Spleen (tissue), 11 donors: ENCODE data around the gene BBOX1. TPM values are rescaled to one million over a fixed set of nuclear protein-coding genes. Genes with fewer than 3 reads are reported as not detected.

Source experiments
- DNase-seq: peaks from one replicate; pipeline ENCODE4 v3.0.0-alpha.2; 2020
- H3K27ac ChIP-seq, 8 donors: fragments of 200-600 bp; sonication (generic) in 7 of 8; 1 replicate in 4 of 8; 2 replicates in 4 of 8; pipeline versions ENCODE4 v1.5.0 to v1.8.0; 2016 to 2021; ENCODE audit warnings: inconsistent platforms in 4 of 8, mild to moderate bottlenecking in 4 of 8, moderate library complexity in 1 of 8
- H3K27me3 ChIP-seq, 7 donors: fragments of 200-600 bp; sonication (generic) in 6 of 7; replicated peaks in 1 of 7; 1 replicate in 4 of 7; 2 replicates in 3 of 7; pipeline versions ENCODE4 v1.5.0 to v1.8.0; 2016 to 2021; ENCODE audit warnings: inconsistent platforms in 3 of 7, mild to moderate bottlenecking in 1 of 7
- H3K36me3 ChIP-seq, 6 donors: fragments of 200-600 bp; sonication (generic) in 5 of 6; 1 replicate in 4 of 6; 2 replicates in 2 of 6; pipeline versions ENCODE4 v1.5.0 to v1.8.0; 2016 to 2021; ENCODE audit warnings: inconsistent platforms in 2 of 6
- H3K4me1 ChIP-seq, 6 donors: fragments of 200-600 bp; sonication (generic) in 5 of 6; 1 replicate in 3 of 6; 2 replicates in 3 of 6; pipeline versions ENCODE4 v1.5.0 to v1.8.0; 2016 to 2021; ENCODE audit warnings: inconsistent platforms in 3 of 6
- H3K4me3 ChIP-seq, 8 donors: fragments of 200-600 bp; sonication (generic) in 7 of 8; 1 replicate in 4 of 8; 2 replicates in 4 of 8; pipeline versions ENCODE4 v1.5.0 to v1.8.0; 2016 to 2021; ENCODE audit warnings: inconsistent platforms in 4 of 8, mild to moderate bottlenecking in 4 of 8, moderate library complexity in 2 of 8
- H3K9me3 ChIP-seq, 8 donors: fragments of 200-600 bp; sonication (generic) in 7 of 8; 1 replicate in 4 of 8; 2 replicates in 4 of 8; pipeline versions ENCODE4 v1.5.0 to v1.8.0; 2016 to 2021; ENCODE audit warnings: inconsistent platforms in 4 of 8
- CTCF ChIP-seq, 11 experiments: fragments of 200-600 bp in 7 of 11; fragments of 450-650 bp in 4 of 11; sonication (generic) in 4 of 11; IDR thresholded peaks in 8 of 11; conservative IDR thresholded peaks in 3 of 11; 1 replicate in 7 of 11; 2 replicates in 4 of 11; pipeline versions ENCODE4 v1.4.0 to v1.8.0; 2016 to 2021; ENCODE audit warnings: antibody characterized with exemption in 11 of 11, inconsistent platforms in 4 of 11, mild to moderate bottlenecking in 1 of 11
- POLR2A ChIP-seq, 3 donors: fragments of 450-650 bp; IDR thresholded peaks; one replicate each; pipeline ENCODE4 v1.5.1; 2017; ENCODE audit warnings: antibody characterized with exemption in 3 of 3, mild to moderate bottlenecking in 1 of 3
- POLR2AphosphoS5 ChIP-seq, 3 donors: sonication (generic); formaldehyde crosslinking; IDR thresholded peaks; one replicate each; pipeline ENCODE4 v1.5.1; 2017; ENCODE audit warnings: antibody characterized with exemption in 3 of 3
- WGBS, 5 donors: extraction: QIAGEN DNeasy Blood & Tissue Kit in 3 of 5; methylation state at CpG; one replicate each; pipeline versions ENCODE4 v1.1.5 to v1.1.7; 2013 to 2018; 5-methylcytosine and 5-hydroxymethylcytosine counted together
- intact Hi-C: fragments of 100-400 bp; cut with DNase I; formaldehyde crosslinking; loops from one replicate; pipeline ENCODE4 v1.15.0; 2023; ENCODE audit warnings: low total_unique reads
- polyA plus RNA-seq, 3 donors: library from polyadenylated mRNA; stranded (reverse); fragments of 200-250 nt; gene quantifications; one replicate each; pipeline ENCODE4 v1.2.1, GENCODE V29; 2013
- total RNA-seq, 7 donors: library from RNA; depleted of rRNA in 3 of 7; stranded (reverse); fragments of >200 nt in 3 of 7; fragmentation: NEBNext Ultra II Directional in 4 of 7; extraction: Animal tissue kit (Norgen Biotek cat#: 25700) in 4 of 7; gene quantifications; one replicate each; pipeline versions ENCODE4 v1.1.0 to v1.2.1, GENCODE V29; 2016 to 2021
- donor health status: healthy with polysubstance abuse.
- donor health status: DM: no; HTN: no; CAD: no; lungs with moderate emphysema.
- donor health status: DM: no; HTN: no; CAD: no.
- donor health status: Bipolar disorder and iron deficiency.
- donor health status: healthy.
- donor health status: DM: no; HTN: no; CAD: no.
- donor health status: DM: yes; HTN: yes; CAD: no.

BBOX1 gene
- total and polyA plus RNA-seq, 10 donors = not detected

GRCh38 chr11:27084518-27084917 lies 43.9 kb downstream of the BBOX1 start:
- Histone ChIP-seq H3K27me3 (no peaks in the 10 kb centered on the region), H3K9me3 (peaks cover 0 to 9% (median 2%) of the 10 kb centered on the region in 8 donors), H3K4me3 (no peak overlapping the region), H3K27ac (no peak overlapping the region), H3K36me3 (no peaks in the 10 kb centered on the region), H3K4me1 (no peaks in the 10 kb centered on the region)
- intact Hi-C loops = no loop called here
- TF ChIP-seq CTCF (IDR thresholded peaks at IDR 0.05 in 8 of 11, conservative IDR thresholded peaks at IDR 0.05 in 3 of 11) (no peak), POLR2A (IDR thresholded peaks at IDR 0.05) (no peak), POLR2AphosphoS5 (IDR thresholded peaks at IDR 0.05) (no peak)
- no peak for DNase-seq

- WGBS, 5 donors = 74 to 100% (median 84%) methylated on average over 1 of the region's 1 CpG
- no peaks in the 10 kb centered on the region for H3K27me3 ChIP-seq
- no peak for DNase-seq
- intact Hi-C loops = no loop called here
- H3K4me1 ChIP-seq = no peaks in the 10 kb centered on the region
- no peaks in the 10 kb centered on the region for H3K36me3 ChIP-seq
- TF ChIP-seq POLR2AphosphoS5 (IDR thresholded peaks at IDR 0.05) (no peak), CTCF (IDR thresholded peaks at IDR 0.05 in 8 of 11, conservative IDR thresholded peaks at IDR 0.05 in 3 of 11) (no peak), POLR2A (IDR thresholded peaks at IDR 0.05) (no peak)
- peaks cover 0 to 15% (median 7%) of the 10 kb centered on the region in 8 donors for H3K9me3 ChIP-seq
- no peak overlapping the region for H3K4me3 ChIP-seq
- no peak overlapping the region for H3K27ac ChIP-seq
Measured at GRCh38 chr11:27085111-27085510, 44.5 kb downstream of the BBOX1 start.

DNA sequence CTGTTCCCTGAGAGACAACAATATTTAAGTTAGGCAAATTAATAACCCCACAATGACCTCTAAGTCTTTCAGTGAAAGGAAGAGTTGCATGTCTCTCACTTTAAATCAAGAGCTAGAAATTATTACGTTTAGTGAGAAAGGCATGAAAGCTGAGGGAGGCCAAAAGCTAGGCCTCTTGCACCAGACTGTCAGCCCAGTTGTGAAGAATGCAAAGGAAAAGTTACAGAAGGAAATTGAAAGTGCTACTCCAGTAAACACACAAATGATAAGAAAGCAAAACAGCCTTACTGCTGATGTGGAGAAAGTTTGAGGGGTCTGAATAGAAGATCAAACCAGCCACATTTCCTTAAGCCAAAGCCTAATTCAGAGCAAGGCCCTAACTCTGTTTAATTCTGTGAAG lies 45.0 kb downstream of the BBOX1 start:
- Histone ChIP-seq H3K27ac (peak overlapping the region in 2 of 8 donors; percentile 11 to 12), H3K4me3 (no peak overlapping the region), H3K4me1 (no peaks in the 10 kb centered on the region), H3K9me3 (peaks cover 0 to 20% (median 12%) of the 10 kb centered on the region in 8 donors), H3K36me3 (no peaks in the 10 kb centered on the region), H3K27me3 (no peaks in the 10 kb centered on the region)
- WGBS, 5 donors = 0 to 27% (median 0%) methylated on average over 1 of the region's 1 CpG
- intact Hi-C loops = no loop called here
- DNase-seq = no peak
- TF ChIP-seq POLR2AphosphoS5 (IDR thresholded peaks at IDR 0.05) (no peak), POLR2A (IDR thresholded peaks at IDR 0.05) (no peak), CTCF (IDR thresholded peaks at IDR 0.05 in 8 of 11, conservative IDR thresholded peaks at IDR 0.05 in 3 of 11) (no peak)

DNA sequence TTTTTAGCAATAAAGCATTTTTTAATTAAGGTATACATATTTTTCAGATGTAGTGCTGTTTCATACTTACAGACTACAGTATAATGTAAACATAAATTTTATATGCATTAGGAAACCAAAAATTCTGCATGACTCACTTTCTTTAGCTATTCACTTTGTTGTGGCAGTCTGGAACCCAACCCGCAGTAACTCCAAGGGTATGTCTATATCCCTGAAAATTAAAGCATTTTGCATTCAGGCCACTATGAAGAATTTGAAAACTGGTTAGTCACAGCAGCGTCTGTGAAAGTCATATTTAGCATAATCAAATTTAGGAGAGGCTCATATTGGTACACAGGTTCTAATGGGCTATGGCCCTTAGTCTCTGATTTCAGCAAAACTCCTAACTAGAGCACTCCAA lies 46.8 kb downstream of the BBOX1 start:
- H3K27ac ChIP-seq = no peak overlapping the region
- DNase-seq = no peak
- TF ChIP-seq POLR2AphosphoS5 (IDR thresholded peaks at IDR 0.05) = no peak
- H3K27me3 ChIP-seq = no peaks in the 10 kb centered on the region
- H3K36me3 ChIP-seq = no peaks in the 10 kb centered on the region
- H3K4me1 ChIP-seq = peaks cover 0 to 4% (median 0%) of the 10 kb centered on the region in 6 donors
- WGBS, 5 donors = 75 to 88% (median 79%) methylated on average over 2 of the region's 2 CpGs
- intact Hi-C loops = no loop called here
- H3K4me3 ChIP-seq = no peak overlapping the region
- peaks cover 0 to 33% (median 26%) of the 10 kb centered on the region in 8 donors for H3K9me3 ChIP-seq

DNA sequence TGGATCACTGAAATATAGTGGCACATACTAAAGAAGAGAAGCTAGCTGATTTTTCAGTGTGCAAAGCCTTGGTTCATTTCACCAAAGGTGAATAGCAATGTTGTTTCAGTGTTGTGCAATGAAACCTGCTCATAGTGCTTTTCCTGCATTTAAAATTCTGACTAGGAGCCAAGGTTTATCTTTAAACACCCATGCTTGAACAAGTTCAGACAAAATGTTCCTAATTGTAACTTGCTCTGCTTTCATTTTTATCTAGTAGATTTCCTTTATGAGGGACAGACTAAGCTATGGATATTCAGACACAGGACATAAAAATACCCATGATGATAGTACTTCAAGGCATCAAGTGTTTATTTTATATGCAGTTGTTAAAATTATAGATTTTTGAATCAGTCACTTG lies 47.7 kb downstream of the BBOX1 start:
- intact Hi-C loops = no loop called here
- peaks cover 0 to 38% (median 26%) of the 10 kb centered on the region in 8 donors for H3K9me3 ChIP-seq
- H3K36me3 ChIP-seq = no peaks in the 10 kb centered on the region
- peaks cover 0 to 4% (median 0%) of the 10 kb centered on the region in 6 donors for H3K4me1 ChIP-seq
- H3K4me3 ChIP-seq = no peak overlapping the region
- no peak overlapping the region for H3K27ac ChIP-seq
- no peaks in the 10 kb centered on the region for H3K27me3 ChIP-seq
- DNase-seq = no peak
- no peak for TF ChIP-seq POLR2A (IDR thresholded peaks at IDR 0.05)
- no peak for TF ChIP-seq POLR2AphosphoS5 (IDR thresholded peaks at IDR 0.05)
- TF ChIP-seq CTCF (IDR thresholded peaks at IDR 0.05 in 8 of 11, conservative IDR thresholded peaks at IDR 0.05 in 3 of 11) = no peak
